HPDE6-E6E7 (cell line): Measurements from ENCODE around the gene LIMS2.
A peak's percentile ranks its signal among the peaks of the same experiment; 100 is the strongest.

Experiments
- DNase-seq: peaks from one replicate; pipeline ENCODE4 v3.0.0; 2011; ENCODE audit warnings: missing footprints; ENCODE audit errors: extremely low spot score

The LIMS2 gene

GRCh38 chr2:127646487-127647241 lies 28.7 kb downstream of the LIMS2 start:
- DNase-seq, result no peak

- DNase-seq, result no peak
Measured at GRCh38 chr2:127645395-127646291, 29.7 kb downstream of the LIMS2 start, which contains the start of gene GPR17. Gene GPR17 (plus strand): TSS chr2:127646153. CDS start chr2:127650736, 4,583 bp downstream.

GRCh38 chr2:127645026-127645394 lies 30.3 kb downstream of the LIMS2 start:
- no peak for DNase-seq

GRCh38 chr2:127644066-127645025 lies 31.0 kb downstream of the LIMS2 start:
- no peak for DNase-seq

- no peak for DNase-seq
Measured at GRCh38 chr2:127643439-127644065, 31.8 kb downstream of the LIMS2 start.

GRCh38 chr2:127642706-127643438 lies 32.5 kb downstream of the LIMS2 start:
- no peak for DNase-seq

GRCh38 chr2:127641846-127642507 lies 33.4 kb downstream of the LIMS2 start:
- no peak for DNase-seq

GRCh38 chr2:127641133-127641532 lies 34.2 kb downstream of the LIMS2 start:
- no peak for DNase-seq

GRCh38 chr2:127640082-127641072 lies 35.0 kb downstream of the LIMS2 start:
- no peak for DNase-seq

GRCh38 chr2:127639111-127639474 lies 36.2 kb downstream of the LIMS2 start:
- no peak for DNase-seq

GRCh38 chr2:127638361-127639110 lies 36.8 kb downstream of the LIMS2 start:
- DNase-seq, result no peak

GRCh38 chr2:127637725-127638252 lies 37.5 kb downstream of the LIMS2 start:
- DNase-seq, result peak; percentile 35

- no peak for DNase-seq
Measured at GRCh38 chr2:127637236-127637630, 38.1 kb downstream of the LIMS2 start.

GRCh38 chr2:127636248-127637235 lies 38.8 kb downstream of the LIMS2 start:
- no peak for DNase-seq

GRCh38 chr2:127635380-127636237 lies 39.7 kb downstream of the LIMS2 start:
- no peak for DNase-seq
